Nephron (organoid): ENCODE results near the gene ANGPTL8.

Experiments used
- H3K27ac Mint-ChIP-seq, 3 experiments: 2 replicates each; pipeline ENCODE4 v1.8.0; 2020; ENCODE audit warnings: mixed read lengths in 3 of 3, mild to moderate bottlenecking in 2 of 3, moderate library complexity in 1 of 3
- H3K27me3 Mint-ChIP-seq: 2 replicates; pipeline ENCODE4 v1.8.0; 2021; ENCODE audit warnings: low read depth, mild to moderate bottlenecking, moderate library complexity, mixed read lengths
- H3K36me3 Mint-ChIP-seq: 2 replicates; pipeline ENCODE4 v1.8.0; 2020; ENCODE audit warnings: low read depth, mixed read lengths
- H3K4me1 Mint-ChIP-seq: 2 replicates; pipeline ENCODE4 v1.8.0; 2020; ENCODE audit warnings: mixed read lengths
- H3K4me3 Mint-ChIP-seq, 3 experiments: 2 replicates each; pipeline ENCODE4 v1.8.0; 2020; ENCODE audit warnings: mild to moderate bottlenecking in 3 of 3, mixed read lengths in 3 of 3, moderate library complexity in 2 of 3
- H3K9me3 Mint-ChIP-seq: 2 replicates; pipeline ENCODE4 v1.8.0; 2020; ENCODE audit warnings: mixed read lengths
- TF ChIP-seq, protein P1 (sequence below), 3 experiments: fragments of 200-600 bp; sonication (generic); IDR thresholded peaks; one replicate each; pipeline ENCODE4 v1.5.0; 2021; ENCODE audit warnings: antibody characterized with exemption in 3 of 3; ENCODE audit not compliant: unreplicated experiment in 3 of 3

ANGPTL8 gene

DNA sequence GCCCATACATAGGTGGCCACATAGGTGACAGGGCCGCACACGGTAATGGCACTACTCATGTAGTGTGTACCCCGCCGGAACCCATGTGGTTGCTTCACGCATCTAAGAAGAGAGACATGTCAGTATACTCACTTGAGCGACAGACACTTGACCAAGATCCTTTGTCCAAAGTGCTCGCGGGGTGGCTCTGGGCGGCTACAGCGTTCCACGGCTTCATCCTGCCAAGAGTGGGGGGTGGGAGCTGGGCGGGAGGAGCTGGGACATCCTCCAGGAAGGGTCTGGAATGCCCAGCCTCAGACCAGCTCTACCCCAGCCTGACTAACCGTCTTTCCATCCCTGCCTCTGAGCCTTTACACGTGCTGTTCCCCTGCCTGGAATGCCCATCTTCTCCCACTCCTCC is 8.5 kb downstream of the ANGPTL8 start:
- TF ChIP-seq, protein P1, sequence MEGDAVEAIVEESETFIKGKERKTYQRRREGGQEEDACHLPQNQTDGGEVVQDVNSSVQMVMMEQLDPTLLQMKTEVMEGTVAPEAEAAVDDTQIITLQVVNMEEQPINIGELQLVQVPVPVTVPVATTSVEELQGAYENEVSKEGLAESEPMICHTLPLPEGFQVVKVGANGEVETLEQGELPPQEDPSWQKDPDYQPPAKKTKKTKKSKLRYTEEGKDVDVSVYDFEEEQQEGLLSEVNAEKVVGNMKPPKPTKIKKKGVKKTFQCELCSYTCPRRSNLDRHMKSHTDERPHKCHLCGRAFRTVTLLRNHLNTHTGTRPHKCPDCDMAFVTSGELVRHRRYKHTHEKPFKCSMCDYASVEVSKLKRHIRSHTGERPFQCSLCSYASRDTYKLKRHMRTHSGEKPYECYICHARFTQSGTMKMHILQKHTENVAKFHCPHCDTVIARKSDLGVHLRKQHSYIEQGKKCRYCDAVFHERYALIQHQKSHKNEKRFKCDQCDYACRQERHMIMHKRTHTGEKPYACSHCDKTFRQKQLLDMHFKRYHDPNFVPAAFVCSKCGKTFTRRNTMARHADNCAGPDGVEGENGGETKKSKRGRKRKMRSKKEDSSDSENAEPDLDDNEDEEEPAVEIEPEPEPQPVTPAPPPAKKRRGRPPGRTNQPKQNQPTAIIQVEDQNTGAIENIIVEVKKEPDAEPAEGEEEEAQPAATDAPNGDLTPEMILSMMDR (IDR thresholded peaks at IDR 0.05; ENCODE audit: unreplicated experiment in 3 of 3) = no peak
- Mint-ChIP-seq H3K4me3 (no peak overlapping the region), H3K9me3 (no peaks in the 10 kb centered on the region), H3K27me3 (no peaks in the 10 kb centered on the region), H3K4me1 (peaks cover 18% of the 10 kb centered on the region), H3K27ac (peak overlapping the region in 2 of 3 experiments; percentile 64 to 66), H3K36me3 (peaks cover 24% of the 10 kb centered on the region)

DNA sequence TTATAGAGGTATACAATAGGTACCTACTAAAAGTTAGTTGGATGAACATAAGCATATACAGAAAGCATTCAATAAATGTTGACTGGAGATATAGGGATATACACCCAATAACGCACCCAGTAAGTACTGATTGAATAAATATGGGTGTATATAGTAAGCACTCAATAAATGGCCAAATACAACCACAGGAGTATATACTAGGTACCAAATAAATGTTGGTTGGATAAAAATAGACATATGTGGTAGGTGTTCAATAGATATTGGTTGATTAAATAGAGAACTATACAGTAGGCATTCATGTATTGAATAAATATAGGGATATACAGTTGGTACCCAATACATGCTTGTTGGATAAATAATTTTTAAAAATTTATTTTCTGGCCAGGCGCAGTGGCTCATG is 9.4 kb downstream of the ANGPTL8 start:
- Mint-ChIP-seq H3K4me1 (peaks cover 14% of the 10 kb centered on the region), H3K4me3 (no peak overlapping the region), H3K9me3 (no peaks in the 10 kb centered on the region), H3K27me3 (no peaks in the 10 kb centered on the region), H3K27ac (no peak overlapping the region), H3K36me3 (peaks cover 20% of the 10 kb centered on the region)
- TF ChIP-seq, protein P1 (IDR thresholded peaks at IDR 0.05; ENCODE audit: unreplicated experiment in 3 of 3) = no peak

DNA sequence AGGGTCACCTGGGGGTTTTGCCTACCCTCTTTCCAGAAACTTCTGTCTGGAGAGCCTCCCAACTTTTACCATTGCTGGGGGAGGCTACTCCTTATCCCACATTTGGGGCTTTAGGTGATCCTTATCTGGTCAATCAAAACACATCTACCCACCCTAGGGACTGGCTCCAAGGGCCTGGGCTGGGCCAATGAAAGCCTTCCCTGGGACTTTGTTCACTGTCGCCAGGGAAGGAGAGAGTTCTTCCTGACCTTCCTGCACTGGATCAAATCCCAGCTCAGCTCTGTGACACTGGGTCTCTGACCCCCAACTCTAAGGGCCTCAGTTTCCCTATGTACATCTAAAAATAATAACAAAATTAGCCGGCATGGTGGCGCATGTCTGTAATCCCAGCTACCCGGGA is 11.8 kb downstream of the ANGPTL8 start:
- TF ChIP-seq, protein P1 (IDR thresholded peaks at IDR 0.05; ENCODE audit: unreplicated experiment in 3 of 3) = no peak
- Mint-ChIP-seq H3K36me3 (peaks cover 20% of the 10 kb centered on the region), H3K4me1 (peaks cover 18% of the 10 kb centered on the region), H3K27me3 (no peaks in the 10 kb centered on the region), H3K9me3 (no peaks in the 10 kb centered on the region), H3K4me3 (no peak overlapping the region), H3K27ac (no peak overlapping the region)

DNA sequence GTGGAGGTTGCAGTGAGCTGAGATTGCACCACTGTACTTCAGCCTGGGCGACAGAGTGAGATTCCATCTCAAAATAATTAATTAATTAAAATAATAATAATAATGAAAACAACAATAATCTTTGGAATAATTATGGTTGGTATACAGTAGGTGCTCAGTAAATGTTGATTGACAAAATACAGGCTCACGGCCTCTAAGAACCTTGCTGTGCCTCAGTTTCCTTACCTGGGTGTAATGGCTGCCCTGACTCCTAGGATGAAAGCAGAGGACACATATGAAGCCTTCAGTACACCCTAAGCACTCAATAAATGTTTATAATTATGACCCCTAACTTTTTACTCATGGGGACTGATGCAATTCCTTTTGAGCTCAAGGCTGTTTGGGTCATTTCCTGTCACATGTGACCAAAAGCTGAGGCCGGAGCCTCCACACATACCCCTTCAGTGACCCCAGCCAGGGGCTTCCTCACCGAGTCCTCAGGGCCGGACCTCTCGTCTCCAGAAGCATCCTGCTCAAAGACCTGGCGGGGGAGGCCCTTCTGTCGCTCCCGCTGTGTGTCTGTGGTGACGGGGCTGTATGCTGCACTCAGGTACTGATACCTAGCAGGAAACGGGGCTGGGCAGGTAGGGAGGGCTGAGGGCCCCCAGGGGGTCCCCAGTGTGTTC is 12.4 kb downstream of the ANGPTL8 start:
- TF ChIP-seq, protein P1 (IDR thresholded peaks at IDR 0.05; ENCODE audit: unreplicated experiment in 3 of 3) = no peak
- Mint-ChIP-seq H3K27ac (no peak overlapping the region), H3K9me3 (no peaks in the 10 kb centered on the region), H3K36me3 (peaks cover 16% of the 10 kb centered on the region), H3K4me3 (no peak overlapping the region), H3K4me1 (peaks cover 15% of the 10 kb centered on the region), H3K27me3 (no peaks in the 10 kb centered on the region)

DNA sequence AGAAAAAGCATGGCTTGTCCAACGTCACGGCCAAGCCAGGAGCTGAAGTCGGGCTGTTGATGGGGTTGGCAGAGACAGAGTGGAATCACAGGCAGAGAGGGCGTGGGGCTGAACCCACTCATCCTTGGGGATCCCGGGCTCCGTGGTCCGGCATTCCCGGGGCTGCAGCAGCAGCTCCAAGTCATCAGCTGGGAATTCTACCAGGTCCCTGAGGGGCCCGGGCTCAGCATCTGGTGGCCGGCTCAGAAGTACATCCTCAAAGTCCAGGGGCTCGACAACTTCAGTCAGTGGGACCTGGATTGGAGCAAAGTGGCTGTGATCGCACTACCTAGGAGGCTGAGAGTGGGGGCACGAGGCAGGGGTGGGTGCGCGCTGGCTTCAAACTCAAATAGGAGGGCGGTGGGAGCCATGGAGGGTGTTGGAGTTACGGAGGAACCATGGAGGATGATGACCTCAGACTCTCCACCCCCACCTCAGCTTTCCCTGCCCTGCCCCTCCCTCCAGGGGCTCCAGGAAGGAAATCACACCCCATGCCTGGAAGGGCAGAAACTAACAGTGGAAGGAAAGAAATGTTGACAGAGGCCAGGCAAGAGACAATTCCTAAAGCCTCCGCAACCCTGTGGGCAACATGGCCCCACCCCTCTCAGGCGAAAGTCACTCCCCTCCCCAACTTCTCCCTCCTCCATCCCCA is 13.4 kb downstream of the ANGPTL8 start:
- Mint-ChIP-seq H3K4me3 (no peak overlapping the region), H3K27ac (peak overlapping the region in 2 of 3 experiments; percentile 61 to 74), H3K27me3 (no peaks in the 10 kb centered on the region), H3K4me1 (peaks cover 11% of the 10 kb centered on the region), H3K36me3 (peaks cover 11% of the 10 kb centered on the region), H3K9me3 (no peaks in the 10 kb centered on the region)
- TF ChIP-seq, protein P1 (IDR thresholded peaks at IDR 0.05; ENCODE audit: unreplicated experiment in 3 of 3) = no peak
